GM10248 (cell line): ENCODE data around the gene KLK11.

Experiments used
- CTCF ChIA-PET: fragments of 300-600 bp; sonication (Branson Sonifier 250); formaldehyde crosslinking; extraction: SDS; loops from one replicate; lab custom pipeline; 2021; ENCODE audit warnings: antibody characterized with exemption; lab: Yijun Ruan, JAX
- POLR2A ChIA-PET: fragments of 350-650 bp; sonication (Branson Sonifier 250); formaldehyde crosslinking; extraction: SDS; loops from one replicate; lab custom pipeline; 2020; ENCODE audit warnings: antibody characterized with exemption; lab: Yijun Ruan, JAX
- DNase-seq: peaks from one replicate; pipeline ENCODE4 v3.0.0; 2012; ENCODE audit errors: extremely low spot score
- TF ChIP-seq, protein P1 (sequence below): IDR thresholded peaks from 2 replicates; pipeline ENCODE4 v1.5.1; 2012; ENCODE audit warnings: mild to moderate bottlenecking, low read depth; ENCODE audit errors: extremely low read depth, missing control alignments, control extremely low read depth

KLK11 gene

DNA sequence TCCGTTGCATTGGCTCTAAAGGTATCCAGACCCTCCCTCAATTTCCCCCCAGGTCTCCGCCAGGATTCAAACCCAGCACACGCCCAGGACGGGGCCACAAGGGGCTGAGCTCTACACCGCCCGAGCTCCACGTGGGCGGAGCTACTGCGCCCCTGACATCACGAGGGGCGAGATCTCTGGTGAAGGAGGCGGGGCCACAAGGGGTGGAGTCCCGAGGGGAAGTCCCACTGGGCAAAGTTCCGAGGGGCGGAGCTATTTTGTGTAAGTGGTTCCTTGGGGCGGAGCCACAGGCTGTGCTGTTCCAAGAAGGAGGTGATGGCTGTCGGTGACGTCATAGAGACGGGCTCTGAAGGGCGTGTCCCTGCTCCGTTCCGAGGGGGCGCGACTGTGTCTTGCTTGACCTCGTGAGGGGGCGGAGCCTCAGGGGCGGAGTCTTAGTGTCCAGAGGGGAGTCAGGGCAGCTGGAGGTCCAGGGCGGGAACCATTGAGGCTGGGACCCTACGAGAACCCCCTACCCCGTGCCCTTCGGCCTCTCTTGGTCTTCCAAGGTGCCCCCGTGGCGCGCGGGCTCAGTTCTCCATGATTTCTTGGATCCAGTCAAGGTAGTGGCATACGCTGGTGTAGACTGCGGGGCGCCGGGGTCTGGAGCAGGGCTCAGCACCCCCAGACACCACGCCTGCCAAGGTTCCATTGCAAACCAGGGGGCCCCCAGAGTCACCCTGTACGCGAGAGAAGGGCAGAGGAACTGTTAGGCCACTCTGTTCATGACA is 23.7 kb downstream of the KLK11 start:
- CTCF ChIA-PET: interaction anchor here (1.2 kb wide), 1 partner anchor 19 kb away, joined by 3 read pairs; no protein-coding TSS in a partner anchor
- peak; percentile 62 for DNase-seq
- POLR2A ChIA-PET: no interaction called here
- TF ChIP-seq, protein P1, sequence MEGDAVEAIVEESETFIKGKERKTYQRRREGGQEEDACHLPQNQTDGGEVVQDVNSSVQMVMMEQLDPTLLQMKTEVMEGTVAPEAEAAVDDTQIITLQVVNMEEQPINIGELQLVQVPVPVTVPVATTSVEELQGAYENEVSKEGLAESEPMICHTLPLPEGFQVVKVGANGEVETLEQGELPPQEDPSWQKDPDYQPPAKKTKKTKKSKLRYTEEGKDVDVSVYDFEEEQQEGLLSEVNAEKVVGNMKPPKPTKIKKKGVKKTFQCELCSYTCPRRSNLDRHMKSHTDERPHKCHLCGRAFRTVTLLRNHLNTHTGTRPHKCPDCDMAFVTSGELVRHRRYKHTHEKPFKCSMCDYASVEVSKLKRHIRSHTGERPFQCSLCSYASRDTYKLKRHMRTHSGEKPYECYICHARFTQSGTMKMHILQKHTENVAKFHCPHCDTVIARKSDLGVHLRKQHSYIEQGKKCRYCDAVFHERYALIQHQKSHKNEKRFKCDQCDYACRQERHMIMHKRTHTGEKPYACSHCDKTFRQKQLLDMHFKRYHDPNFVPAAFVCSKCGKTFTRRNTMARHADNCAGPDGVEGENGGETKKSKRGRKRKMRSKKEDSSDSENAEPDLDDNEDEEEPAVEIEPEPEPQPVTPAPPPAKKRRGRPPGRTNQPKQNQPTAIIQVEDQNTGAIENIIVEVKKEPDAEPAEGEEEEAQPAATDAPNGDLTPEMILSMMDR: no peak

DNA sequence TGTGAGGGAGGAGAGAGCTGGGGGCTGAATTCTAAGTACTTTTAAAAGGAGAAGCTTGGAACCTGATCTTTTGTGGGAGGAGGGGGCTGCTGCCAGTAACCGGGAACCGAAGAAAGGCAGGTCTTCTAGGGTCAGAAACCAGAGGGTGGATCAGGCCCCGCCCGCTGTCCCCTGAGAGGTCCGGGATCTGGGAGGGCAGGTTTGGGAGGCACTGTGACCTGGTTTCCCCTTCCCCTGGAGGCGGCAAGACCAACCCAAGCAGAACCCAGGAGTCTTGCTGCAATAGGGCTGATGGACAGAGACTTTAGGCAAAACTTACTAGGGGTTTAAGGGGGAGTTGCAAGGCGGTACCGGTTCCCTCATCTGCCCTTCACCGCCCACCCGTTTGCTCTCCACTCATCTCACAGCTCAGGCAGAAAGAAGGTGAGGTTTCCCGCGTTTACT is 24.3 kb downstream of the KLK11 start:
- DNase-seq: no peak
- POLR2A ChIA-PET: no interaction called here
- CTCF ChIA-PET: interaction anchor here (1.2 kb wide), 1 partner anchor 19 kb away, joined by 3 read pairs; no protein-coding TSS in a partner anchor
- TF ChIP-seq, protein P1: no peak

DNA sequence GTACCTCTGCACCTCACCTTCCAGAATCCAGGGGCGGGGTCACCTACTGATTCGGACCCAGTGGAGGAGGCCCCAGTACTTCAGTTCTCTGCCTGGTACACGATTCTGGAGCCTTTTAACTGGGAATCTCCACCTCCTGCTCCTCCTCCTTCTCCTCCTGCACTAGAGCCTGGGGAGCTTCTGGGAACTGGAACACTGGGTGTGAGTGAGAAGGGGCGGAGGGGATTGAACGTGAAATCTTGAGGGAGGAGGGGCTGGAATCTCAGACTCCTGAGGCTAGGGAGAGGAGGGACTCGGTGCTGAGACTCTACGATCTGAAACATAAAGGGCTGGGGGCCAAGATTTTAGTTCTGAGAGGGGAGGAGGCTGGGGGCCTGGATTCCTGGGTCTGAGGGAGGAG is 24.9 kb downstream of the KLK11 start, which contains the start of gene KLK8:
Gene KLK8, minus strand, starts transcription at position 90 of the 400 bp plus-strand sequence. CDS start 437 bp downstream, outside the sequence.
- POLR2A ChIA-PET: no interaction called here
- no peak for DNase-seq
- CTCF ChIA-PET: interaction anchor here (1.2 kb wide), 1 partner anchor 20 kb away, joined by 3 read pairs; no protein-coding TSS in a partner anchor

DNA sequence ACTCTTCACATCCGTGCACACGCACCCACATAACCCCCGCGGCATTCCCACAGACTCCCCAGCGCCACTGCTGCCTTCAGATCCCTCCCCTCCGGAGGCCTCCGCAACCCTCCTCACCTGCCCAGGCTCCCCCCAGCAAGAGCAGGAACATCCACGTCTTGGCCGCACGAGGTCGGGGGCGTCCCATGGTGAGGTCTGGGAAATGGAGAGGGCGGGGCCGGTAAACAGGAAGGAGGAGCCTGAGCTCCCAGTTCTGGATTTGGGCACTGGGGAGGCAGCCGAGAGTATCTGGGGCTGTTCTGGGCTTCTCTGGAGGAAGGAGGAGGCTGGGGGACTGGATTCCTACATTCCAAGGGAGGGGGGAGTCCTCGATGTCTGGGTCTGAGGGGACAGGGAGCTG is 25.4 kb downstream of the KLK11 start:
- POLR2A ChIA-PET: no interaction called here
- TF ChIP-seq, protein P1: no peak
- CTCF ChIA-PET: no interaction called here
- DNase-seq: no peak

More for the DNA sequence above, 24.9 kb downstream of the KLK11 start, which contains the start of gene KLK8:
- TF ChIP-seq, protein P1: no peak

DNA sequence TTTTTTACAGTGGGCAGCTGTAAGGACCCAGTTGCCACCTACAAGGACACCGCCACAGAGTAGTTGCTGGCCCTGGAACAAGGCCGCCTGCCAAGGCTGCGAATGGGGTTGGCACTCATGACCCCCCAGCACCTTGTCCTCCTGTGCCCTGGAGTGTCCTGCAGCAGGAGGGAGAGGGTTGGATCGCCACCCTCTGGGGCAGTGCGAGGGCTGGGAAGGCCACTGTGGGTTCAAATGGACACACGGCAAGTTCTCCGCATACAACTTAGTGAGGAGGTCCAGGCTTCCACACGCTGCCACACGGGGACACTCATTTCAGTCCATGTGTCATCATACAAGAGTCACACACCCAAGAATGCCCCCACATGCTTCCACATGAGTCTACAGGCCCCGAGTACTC is 26.0 kb downstream of the KLK11 start:
- POLR2A ChIA-PET: no interaction called here

DNA sequence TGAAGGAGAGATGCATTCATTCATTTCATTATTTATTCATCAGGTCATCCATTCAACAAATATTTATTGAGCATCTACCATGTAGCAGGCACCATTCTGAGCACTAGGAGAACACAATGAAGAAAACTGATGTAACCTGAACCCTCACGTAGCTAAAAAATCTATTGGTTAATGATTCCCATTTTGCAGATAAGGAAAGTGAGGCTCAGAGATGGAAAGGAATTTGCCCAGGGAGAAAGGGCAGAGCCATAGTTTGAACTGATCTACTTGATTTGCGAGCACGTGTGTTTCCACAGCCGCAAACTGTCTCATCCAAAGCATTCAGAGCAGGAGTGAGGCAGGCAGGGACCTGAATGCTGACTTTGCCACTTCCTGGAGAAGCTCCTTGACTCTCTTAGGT is 27.7 kb downstream of the KLK11 start:
- DNase-seq: no peak
- CTCF ChIA-PET: no interaction called here
- POLR2A ChIA-PET: no interaction called here
- TF ChIP-seq, protein P1: no peak

More for the DNA sequence above, 26.0 kb downstream of the KLK11 start:
- TF ChIP-seq, protein P1: no peak
- CTCF ChIA-PET: interaction anchor here (1.6 kb wide), 1 partner anchor 12 kb away, joined by 3 read pairs; no protein-coding TSS in a partner anchor
- no peak for DNase-seq
